Body of pancreas (tissue), 4 donors: Measurements from ENCODE around the gene ITIH4.

Experiments used
- CTCF ChIP-seq, 7 experiments: fragments of 450-650 bp in 4 of 7; fragments of 200-600 bp in 3 of 7; sonication (generic) in 3 of 7; IDR thresholded peaks; one replicate each; pipeline ENCODE4 v1.5.1; 2016 to 2019; ENCODE audit warnings: antibody characterized with exemption in 7 of 7
- POLR2A ChIP-seq, 3 donors: fragments of 450-650 bp; IDR thresholded peaks; one replicate each; pipeline ENCODE4 v1.6.1; 2016; ENCODE audit warnings: antibody characterized with exemption in 3 of 3, mild to moderate bottlenecking in 2 of 3

- TF ChIP-seq CTCF (IDR thresholded peaks at IDR 0.05) = no peak
- TF ChIP-seq POLR2A (IDR thresholded peaks at IDR 0.05) = no peak
Observed at GRCh38 chr3:52871761-52872160, 41.3 kb upstream of the ITIH4 start.
